ENCODE results near the gene NTM. TPM values are rescaled to one million over a fixed set of nuclear protein-coding genes. Genes with fewer than 3 reads are reported as not detected.
A peak's percentile ranks its signal among the peaks of the same experiment; 100 is the strongest.
"Not testable (repeated sequence)": the region's sequence is repeated elsewhere in the genome, so short reads cannot be mapped to it uniquely, and the experiment has no call there.

The NTM gene
- total RNA-seq, 2 donors from 2014 or later: 1.7 to 3.6 TPM

- peaks cover 7% of the 10 kb centered on the region for H3K4me1 Mint-ChIP-seq
- peak; percentile 70 for DNase-seq
- H3K9me3 Mint-ChIP-seq: peaks cover 5% of the 10 kb centered on the region
- Histone ChIP-seq H3K36me3 (ENCODE audit: control insufficient read depth, insufficient read depth, low read length) (no peaks in the 10 kb centered on the region), H3K4me1 (ENCODE audit: control insufficient read depth, insufficient read depth, low read length) (no peaks in the 10 kb centered on the region), H3K9me3 (ENCODE audit: control insufficient read depth, low read length) (no peaks in the 10 kb centered on the region), H3K27me3 (ENCODE audit: control insufficient read depth, insufficient read depth, low read length, poor library complexity, severe bottlenecking) (peaks cover 12% of the 10 kb centered on the region), H3K9ac (ENCODE audit: extremely low read depth, low read length, poor library complexity, severe bottlenecking) (no peak overlapping the region), H3K27ac (ENCODE audit: low read depth, low read length) (no peak overlapping the region), H3K4me3 (ENCODE audit: low read length) (no peak overlapping the region)
- H3K27ac Mint-ChIP-seq: no peak overlapping the region
- no peaks in the 10 kb centered on the region for H3K36me3 Mint-ChIP-seq (ENCODE audit: low read depth)
- H3K27me3 Mint-ChIP-seq (ENCODE audit: insufficient read depth): peaks cover 22% of the 10 kb centered on the region
- WGBS, 2 experiments (ENCODE audit: insufficient coverage in 1 of 2, insufficient read length in 1 of 2): 66% methylated on average over 7 of the region's 8 CpGs
- H3K4me3 Mint-ChIP-seq: no peak overlapping the region
- TF ChIP-seq, protein P1, sequence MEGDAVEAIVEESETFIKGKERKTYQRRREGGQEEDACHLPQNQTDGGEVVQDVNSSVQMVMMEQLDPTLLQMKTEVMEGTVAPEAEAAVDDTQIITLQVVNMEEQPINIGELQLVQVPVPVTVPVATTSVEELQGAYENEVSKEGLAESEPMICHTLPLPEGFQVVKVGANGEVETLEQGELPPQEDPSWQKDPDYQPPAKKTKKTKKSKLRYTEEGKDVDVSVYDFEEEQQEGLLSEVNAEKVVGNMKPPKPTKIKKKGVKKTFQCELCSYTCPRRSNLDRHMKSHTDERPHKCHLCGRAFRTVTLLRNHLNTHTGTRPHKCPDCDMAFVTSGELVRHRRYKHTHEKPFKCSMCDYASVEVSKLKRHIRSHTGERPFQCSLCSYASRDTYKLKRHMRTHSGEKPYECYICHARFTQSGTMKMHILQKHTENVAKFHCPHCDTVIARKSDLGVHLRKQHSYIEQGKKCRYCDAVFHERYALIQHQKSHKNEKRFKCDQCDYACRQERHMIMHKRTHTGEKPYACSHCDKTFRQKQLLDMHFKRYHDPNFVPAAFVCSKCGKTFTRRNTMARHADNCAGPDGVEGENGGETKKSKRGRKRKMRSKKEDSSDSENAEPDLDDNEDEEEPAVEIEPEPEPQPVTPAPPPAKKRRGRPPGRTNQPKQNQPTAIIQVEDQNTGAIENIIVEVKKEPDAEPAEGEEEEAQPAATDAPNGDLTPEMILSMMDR (conservative IDR thresholded peaks at IDR 0.05): no peak
Measured at GRCh38 chr11:132361011-132361550, 990.7 kb downstream of the NTM start.

GRCh38 chr11:132365650-132366049 lies 995.2 kb downstream of the NTM start:
- peaks cover 5% of the 10 kb centered on the region for H3K9me3 Mint-ChIP-seq
- peaks cover 11% of the 10 kb centered on the region for H3K27me3 Mint-ChIP-seq (ENCODE audit: insufficient read depth)
- H3K27ac ChIP-seq (ENCODE audit: low read depth, low read length): no peak overlapping the region

GRCh38 chr11:132367293-132367692 lies 996.9 kb downstream of the NTM start:
- Mint-ChIP-seq H3K27ac (no peak overlapping the region), H3K4me3 (no peak overlapping the region), H3K27me3 (ENCODE audit: insufficient read depth) (peaks cover 11% of the 10 kb centered on the region), H3K4me1 (no peaks in the 10 kb centered on the region), H3K9me3 (peaks cover 3% of the 10 kb centered on the region), H3K36me3 (ENCODE audit: low read depth) (no peaks in the 10 kb centered on the region)
- no peak for DNase-seq
- H3K9ac ChIP-seq (ENCODE audit: extremely low read depth, low read length, poor library complexity, severe bottlenecking): no peak overlapping the region
- no peaks in the 10 kb centered on the region for H3K4me1 ChIP-seq (ENCODE audit: control insufficient read depth, insufficient read depth, low read length)
- no peaks in the 10 kb centered on the region for H3K36me3 ChIP-seq (ENCODE audit: control insufficient read depth, insufficient read depth, low read length)
- TF ChIP-seq, protein P1 (conservative IDR thresholded peaks at IDR 0.05): no peak
- 90 to 100% methylated on average over 1 to 3 of the region's 3 CpGs for WGBS, 2 experiments (ENCODE audit: insufficient coverage in 1 of 2, insufficient read length in 1 of 2)
- no peaks in the 10 kb centered on the region for H3K9me3 ChIP-seq (ENCODE audit: control insufficient read depth, low read length)
- no peaks in the 10 kb centered on the region for H3K27me3 ChIP-seq (ENCODE audit: control insufficient read depth, insufficient read depth, low read length, poor library complexity, severe bottlenecking)
- H3K4me3 ChIP-seq (ENCODE audit: low read length): no peak overlapping the region
- H3K27ac ChIP-seq (ENCODE audit: low read depth, low read length): no peak overlapping the region

More at GRCh38 chr11:132365650-132366049, 995.2 kb downstream of the NTM start:
- Histone ChIP-seq H3K27me3 (ENCODE audit: control insufficient read depth, insufficient read depth, low read length, poor library complexity, severe bottlenecking) (no peaks in the 10 kb centered on the region), H3K4me1 (ENCODE audit: control insufficient read depth, insufficient read depth, low read length) (no peaks in the 10 kb centered on the region), H3K36me3 (ENCODE audit: control insufficient read depth, insufficient read depth, low read length) (no peaks in the 10 kb centered on the region), H3K9me3 (ENCODE audit: control insufficient read depth, low read length) (no peaks in the 10 kb centered on the region), H3K4me3 (ENCODE audit: low read length) (no peak overlapping the region), H3K9ac (ENCODE audit: extremely low read depth, low read length, poor library complexity, severe bottlenecking) (no peak overlapping the region)
- TF ChIP-seq, protein P1 (conservative IDR thresholded peaks at IDR 0.05): no peak
- WGBS, 2 experiments (ENCODE audit: insufficient coverage in 1 of 2, insufficient read length in 1 of 2): 94% methylated on average over 2 of the region's 3 CpGs; no CpG with 5 or more reads in 1 of the 2 experiments
- Mint-ChIP-seq H3K36me3 (ENCODE audit: low read depth) (no peaks in the 10 kb centered on the region), H3K4me1 (peaks cover 5% of the 10 kb centered on the region), H3K27ac (no peak overlapping the region), H3K4me3 (no peak overlapping the region)
- DNase-seq: no peak

DNA sequence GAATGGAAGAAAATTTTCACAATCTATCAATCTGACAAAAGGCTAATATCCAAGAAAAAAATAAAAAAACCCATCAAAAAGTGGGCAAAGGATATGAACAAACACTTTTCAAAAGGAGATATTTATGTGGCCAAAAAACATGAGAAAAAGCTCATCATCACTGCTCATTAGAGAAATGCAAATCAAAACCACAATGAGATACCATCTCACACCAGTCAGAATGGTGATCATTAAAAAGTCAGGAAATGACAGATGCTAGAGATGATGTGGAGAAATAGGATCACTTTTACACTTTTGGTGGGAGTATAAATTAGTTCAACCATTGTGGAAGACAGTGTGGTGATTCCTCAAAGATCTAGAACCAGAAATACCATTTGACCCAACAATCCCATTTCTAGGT lies 999.7 kb downstream of the NTM start:
- H3K9me3 ChIP-seq (ENCODE audit: control insufficient read depth, low read length); H3K36me3 Mint-ChIP-seq (ENCODE audit: low read depth); H3K27ac Mint-ChIP-seq; H3K4me3 ChIP-seq (ENCODE audit: low read length); H3K4me1 ChIP-seq (ENCODE audit: control insufficient read depth, insufficient read depth, low read length); H3K4me3 Mint-ChIP-seq; H3K9me3 Mint-ChIP-seq; DNase-seq; H3K9ac ChIP-seq (ENCODE audit: extremely low read depth, low read length, poor library complexity, severe bottlenecking); H3K27ac ChIP-seq (ENCODE audit: low read depth, low read length); H3K4me1 Mint-ChIP-seq; H3K36me3 ChIP-seq (ENCODE audit: control insufficient read depth, insufficient read depth, low read length); H3K27me3 ChIP-seq (ENCODE audit: control insufficient read depth, insufficient read depth, low read length, poor library complexity, severe bottlenecking); H3K27me3 Mint-ChIP-seq (ENCODE audit: insufficient read depth): not testable (repeated sequence)
